ENCODE results near the gene PSKH1. TPM values are rescaled to one million over a fixed set of nuclear protein-coding genes. Genes with fewer than 3 reads are reported as not detected.
A peak's percentile ranks its signal among the peaks of the same experiment; 100 is the strongest.

The PSKH1 gene
- total and polyA plus RNA-seq, 10 of the 15 experiments (the other 5 are each of a cell fraction or from before 2014, with no cell fraction given): 0.63 to 20.4 (median 7.8) TPM

DNA sequence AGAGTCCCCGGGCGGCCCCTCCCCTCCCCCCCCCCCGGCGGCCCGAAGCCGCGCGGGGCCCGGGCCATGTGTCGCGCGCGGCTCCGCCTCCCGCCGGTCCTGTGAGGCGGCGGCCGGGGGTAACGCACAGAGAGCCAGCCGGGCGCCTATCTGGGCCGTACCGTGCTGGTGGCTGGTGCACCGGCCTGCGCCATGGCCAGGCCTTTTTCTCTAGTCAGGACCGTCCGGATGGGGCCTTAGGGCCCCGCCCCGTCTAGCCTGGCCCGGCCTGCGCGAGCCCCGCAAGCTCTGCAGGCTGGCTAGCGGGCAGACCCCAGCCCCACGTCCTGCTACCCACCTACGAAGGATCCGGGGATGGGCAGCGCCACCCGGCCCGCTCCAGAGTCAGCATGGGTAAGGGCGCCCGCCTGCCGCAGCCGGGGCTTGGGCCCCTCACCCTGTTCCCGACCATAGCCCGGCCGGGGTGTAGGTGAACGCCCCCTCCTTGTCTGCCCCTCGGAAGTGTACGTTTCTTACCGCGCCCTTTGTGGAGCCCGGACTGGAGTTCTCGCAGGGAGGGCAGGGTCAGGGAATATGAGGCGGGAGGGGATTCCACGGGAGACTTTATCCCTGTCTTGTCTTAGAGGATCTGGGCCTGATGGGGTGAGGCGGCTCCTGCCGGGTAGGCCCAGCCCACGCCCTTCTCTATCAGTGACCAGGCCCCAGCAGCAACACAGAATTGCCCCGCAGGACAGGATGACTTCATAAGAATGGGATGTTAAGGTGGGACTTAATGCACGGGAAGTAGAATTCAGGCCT is 45.8 kb upstream of the PSKH1 start, which contains the start of gene CENPT (continued):
- TF ChIP-seq, protein P1, sequence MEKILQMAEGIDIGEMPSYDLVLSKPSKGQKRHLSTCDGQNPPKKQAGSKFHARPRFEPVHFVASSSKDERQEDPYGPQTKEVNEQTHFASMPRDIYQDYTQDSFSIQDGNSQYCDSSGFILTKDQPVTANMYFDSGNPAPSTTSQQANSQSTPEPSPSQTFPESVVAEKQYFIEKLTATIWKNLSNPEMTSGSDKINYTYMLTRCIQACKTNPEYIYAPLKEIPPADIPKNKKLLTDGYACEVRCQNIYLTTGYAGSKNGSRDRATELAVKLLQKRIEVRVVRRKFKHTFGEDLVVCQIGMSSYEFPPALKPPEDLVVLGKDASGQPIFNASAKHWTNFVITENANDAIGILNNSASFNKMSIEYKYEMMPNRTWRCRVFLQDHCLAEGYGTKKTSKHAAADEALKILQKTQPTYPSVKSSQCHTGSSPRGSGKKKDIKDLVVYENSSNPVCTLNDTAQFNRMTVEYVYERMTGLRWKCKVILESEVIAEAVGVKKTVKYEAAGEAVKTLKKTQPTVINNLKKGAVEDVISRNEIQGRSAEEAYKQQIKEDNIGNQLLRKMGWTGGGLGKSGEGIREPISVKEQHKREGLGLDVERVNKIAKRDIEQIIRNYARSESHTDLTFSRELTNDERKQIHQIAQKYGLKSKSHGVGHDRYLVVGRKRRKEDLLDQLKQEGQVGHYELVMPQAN (conservative IDR thresholded peaks at IDR 0.05): peak; percentile 81
- TF ChIP-seq, protein P2, sequence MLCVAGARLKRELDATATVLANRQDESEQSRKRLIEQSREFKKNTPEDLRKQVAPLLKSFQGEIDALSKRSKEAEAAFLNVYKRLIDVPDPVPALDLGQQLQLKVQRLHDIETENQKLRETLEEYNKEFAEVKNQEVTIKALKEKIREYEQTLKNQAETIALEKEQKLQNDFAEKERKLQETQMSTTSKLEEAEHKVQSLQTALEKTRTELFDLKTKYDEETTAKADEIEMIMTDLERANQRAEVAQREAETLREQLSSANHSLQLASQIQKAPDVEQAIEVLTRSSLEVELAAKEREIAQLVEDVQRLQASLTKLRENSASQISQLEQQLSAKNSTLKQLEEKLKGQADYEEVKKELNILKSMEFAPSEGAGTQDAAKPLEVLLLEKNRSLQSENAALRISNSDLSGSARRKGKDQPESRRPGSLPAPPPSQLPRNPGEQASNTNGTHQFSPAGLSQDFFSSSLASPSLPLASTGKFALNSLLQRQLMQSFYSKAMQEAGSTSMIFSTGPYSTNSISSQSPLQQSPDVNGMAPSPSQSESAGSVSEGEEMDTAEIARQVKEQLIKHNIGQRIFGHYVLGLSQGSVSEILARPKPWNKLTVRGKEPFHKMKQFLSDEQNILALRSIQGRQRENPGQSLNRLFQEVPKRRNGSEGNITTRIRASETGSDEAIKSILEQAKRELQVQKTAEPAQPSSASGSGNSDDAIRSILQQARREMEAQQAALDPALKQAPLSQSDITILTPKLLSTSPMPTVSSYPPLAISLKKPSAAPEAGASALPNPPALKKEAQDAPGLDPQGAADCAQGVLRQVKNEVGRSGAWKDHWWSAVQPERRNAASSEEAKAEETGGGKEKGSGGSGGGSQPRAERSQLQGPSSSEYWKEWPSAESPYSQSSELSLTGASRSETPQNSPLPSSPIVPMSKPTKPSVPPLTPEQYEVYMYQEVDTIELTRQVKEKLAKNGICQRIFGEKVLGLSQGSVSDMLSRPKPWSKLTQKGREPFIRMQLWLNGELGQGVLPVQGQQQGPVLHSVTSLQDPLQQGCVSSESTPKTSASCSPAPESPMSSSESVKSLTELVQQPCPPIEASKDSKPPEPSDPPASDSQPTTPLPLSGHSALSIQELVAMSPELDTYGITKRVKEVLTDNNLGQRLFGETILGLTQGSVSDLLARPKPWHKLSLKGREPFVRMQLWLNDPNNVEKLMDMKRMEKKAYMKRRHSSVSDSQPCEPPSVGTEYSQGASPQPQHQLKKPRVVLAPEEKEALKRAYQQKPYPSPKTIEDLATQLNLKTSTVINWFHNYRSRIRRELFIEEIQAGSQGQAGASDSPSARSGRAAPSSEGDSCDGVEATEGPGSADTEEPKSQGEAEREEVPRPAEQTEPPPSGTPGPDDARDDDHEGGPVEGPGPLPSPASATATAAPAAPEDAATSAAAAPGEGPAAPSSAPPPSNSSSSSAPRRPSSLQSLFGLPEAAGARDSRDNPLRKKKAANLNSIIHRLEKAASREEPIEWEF (IDR thresholded peaks at IDR 0.05; ENCODE audit: insufficient replicate concordance, low read depth, low read length): no peak
- TF ChIP-seq, protein P3, sequence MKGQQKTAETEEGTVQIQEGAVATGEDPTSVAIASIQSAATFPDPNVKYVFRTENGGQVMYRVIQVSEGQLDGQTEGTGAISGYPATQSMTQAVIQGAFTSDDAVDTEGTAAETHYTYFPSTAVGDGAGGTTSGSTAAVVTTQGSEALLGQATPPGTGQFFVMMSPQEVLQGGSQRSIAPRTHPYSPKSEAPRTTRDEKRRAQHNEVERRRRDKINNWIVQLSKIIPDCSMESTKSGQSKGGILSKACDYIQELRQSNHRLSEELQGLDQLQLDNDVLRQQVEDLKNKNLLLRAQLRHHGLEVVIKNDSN (IDR thresholded peaks at IDR 0.05; ENCODE audit: borderline replicate concordance, extremely low read length, insufficient read depth, low read depth, low read length): peak; percentile 16
- TF ChIP-seq DPF2 (IDR thresholded peaks at IDR 0.05) (0 out of 2 replicates have a peak, but pooled peaks have one; percentile 17), TCF3 (IDR thresholded peaks at IDR 0.05; ENCODE audit: borderline replicate concordance, insufficient read depth, low read depth, low read length) (0 out of 2 replicates have a peak, but pooled peaks have one; percentile 11), ZNF622 (IDR thresholded peaks at IDR 0.05) (no peak), ZNF274 (IDR thresholded peaks at IDR 0.05; ENCODE audit: insufficient read depth, insufficient read length) (no peak), EGR1 (IDR thresholded peaks at IDR 0.05; ENCODE audit: borderline replicate concordance in 1 of 2, low read depth in 2 of 2, low read length in 2 of 2) (peak in 1 of 2 experiments; percentile 36; a peak in 1 of 3 replicates), HDGF (IDR thresholded peaks at IDR 0.05) (peak; percentile 36; the same call in 1 of the 2 replicates), BACH1 (IDR thresholded peaks at IDR 0.05; ENCODE audit: borderline replicate concordance) (peak; percentile 63; the same call in 1 of the 2 replicates)
